OCI-LY3 (cell line): ENCODE results near the gene INCA1.

ENCODE experiments used
- CTCF ChIP-seq: fragments of 200-600, 300-600 bp; sonication (generic); IDR thresholded peaks from 2 replicates; pipeline ENCODE4 v1.5.1; 2014; ENCODE audit warnings: antibody characterized with exemption, low read length, low read depth
- EZH2phosphoT487 ChIP-seq: fragments of 200-600 bp; shearing (Covaris generic); IDR thresholded peaks from 2 replicates; pipeline ENCODE4 v1.6.1; 2018; ENCODE audit warnings: antibody characterized with exemption, mixed run types, low read depth

GRCh38 chr17:4969551-4970173, 27.7 kb downstream of the INCA1 start:
- TF ChIP-seq CTCF = no peak
- no peak for TF ChIP-seq EZH2phosphoT487
